Ramos (cell line): ENCODE results near the gene KLHDC3.
"Not testable (repeated sequence)": the region's sequence is repeated elsewhere in the genome, so short reads cannot be mapped to it uniquely, and the experiment has no call there.

Experiments
- in situ Hi-C: fragments of 300-500 bp; cut with MboI; formaldehyde crosslinking; loops from one replicate; pipeline ENCODE4 v1.14.3; 2022; ENCODE audit warnings: low sequenced_read_pairs; ENCODE audit not compliant: unreplicated experiment

KLHDC3 gene

DNA sequence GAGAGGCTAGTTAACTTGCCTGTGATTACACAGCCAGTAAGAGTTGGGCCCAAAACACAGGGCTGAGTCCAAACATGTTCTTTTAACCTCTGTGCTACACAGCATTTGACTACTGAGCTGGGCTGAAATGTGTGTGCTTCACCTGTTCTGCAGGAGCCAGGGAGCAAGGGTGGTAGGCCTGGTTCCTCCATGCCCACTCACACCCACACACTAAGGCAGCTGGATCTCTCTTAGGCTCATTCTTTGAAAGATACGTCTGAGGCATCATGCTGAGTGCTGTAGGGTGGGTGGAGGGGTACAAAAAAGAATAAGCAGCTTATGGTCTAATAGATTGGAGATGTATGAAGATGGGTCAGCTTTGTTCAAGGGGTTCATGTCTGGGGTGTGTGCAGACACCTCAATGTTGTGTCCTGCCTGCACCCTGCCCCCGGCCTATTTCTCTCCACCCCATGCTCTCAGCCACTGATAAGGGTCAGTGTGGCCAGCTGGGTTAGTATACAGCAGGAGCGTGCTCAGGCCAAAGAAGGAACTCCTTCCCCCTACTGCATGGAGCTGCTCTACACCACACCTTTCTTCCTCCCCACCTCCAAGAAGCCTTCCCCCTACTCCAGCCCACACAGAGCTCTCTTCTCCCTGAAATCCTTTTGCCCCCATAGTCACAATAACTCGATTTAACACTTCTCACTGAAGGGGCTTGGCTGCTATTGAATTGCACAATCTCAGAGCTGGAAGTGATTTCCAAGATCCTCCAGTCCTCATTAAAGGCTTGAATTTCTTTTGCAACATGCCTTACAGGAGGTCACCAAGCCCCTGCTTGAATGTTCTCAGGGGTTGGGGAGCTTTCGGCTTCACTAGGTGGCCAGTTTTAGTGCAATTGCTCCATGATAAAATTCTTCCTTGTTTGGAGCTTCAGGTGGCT lies 26.3 kb upstream of the KLHDC3 start:
- in situ Hi-C loops, result no loop called here

DNA sequence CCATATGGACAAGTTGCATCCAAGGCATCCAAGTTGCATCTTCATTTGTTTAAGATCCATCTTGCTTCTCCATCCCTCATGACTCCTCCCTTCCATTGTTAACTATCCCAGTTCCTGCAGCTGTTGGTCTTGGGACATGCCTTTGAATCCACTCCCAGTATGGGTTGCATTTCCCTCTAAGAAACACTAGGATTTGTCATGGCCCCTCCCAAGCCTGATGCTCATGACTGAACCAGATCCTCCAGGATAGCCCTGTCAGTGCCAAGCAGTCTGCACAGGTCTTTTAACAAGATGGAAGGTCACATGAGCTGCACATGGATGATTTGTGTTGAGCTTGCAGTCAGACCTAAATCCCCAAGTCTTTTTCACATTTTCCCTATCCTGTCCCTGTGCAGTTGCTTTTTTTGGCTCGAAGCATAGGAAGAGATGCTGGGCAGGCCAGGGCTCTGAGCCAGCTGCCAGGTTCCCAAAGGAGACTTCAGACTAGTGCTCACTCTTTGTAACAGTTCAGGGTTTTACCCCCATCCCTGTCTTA lies 25.5 kb upstream of the KLHDC3 start:
- in situ Hi-C loops, result no loop called here

DNA sequence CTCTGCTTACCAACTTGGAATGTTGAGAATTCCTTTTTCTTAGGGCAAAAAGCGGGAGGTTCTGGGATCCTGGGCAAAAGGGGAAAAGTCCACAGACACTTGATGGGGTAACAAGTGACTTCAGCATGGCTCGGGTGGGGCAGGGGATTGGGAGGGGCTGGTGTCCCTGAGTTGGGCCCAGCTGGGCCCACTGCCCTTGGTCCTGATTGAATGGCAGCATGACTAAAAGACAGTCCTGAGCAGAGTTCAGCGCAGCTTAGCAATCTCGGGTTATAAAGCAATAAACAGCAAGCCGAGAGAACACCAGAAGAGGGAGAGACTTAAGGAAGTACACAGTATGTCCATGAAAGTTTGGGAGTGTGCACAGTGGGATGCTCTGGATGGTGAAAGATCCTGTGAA lies 24.1 kb upstream of the KLHDC3 start:
- in situ Hi-C loops, result no loop called here

DNA sequence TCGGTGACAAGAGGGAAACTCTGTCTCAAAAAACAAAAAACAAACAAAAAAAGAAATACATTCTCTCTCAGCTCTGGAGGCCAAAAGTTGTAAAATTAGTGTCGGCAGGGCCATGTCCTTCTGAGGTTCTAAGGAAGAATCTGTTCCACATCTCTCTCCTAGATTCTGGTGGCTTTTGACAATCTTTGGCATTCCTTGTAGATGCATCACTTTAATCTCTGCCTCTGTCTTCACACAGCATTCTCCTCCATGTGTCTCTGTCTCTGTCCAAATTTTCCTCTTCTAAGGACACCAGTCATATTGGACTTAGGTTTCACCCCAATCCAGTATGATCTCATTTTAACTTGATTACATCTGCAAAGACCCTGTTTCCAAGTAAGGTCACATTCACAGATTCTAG lies 20.6 kb upstream of the KLHDC3 start:
- in situ Hi-C loops, result no loop called here

DNA sequence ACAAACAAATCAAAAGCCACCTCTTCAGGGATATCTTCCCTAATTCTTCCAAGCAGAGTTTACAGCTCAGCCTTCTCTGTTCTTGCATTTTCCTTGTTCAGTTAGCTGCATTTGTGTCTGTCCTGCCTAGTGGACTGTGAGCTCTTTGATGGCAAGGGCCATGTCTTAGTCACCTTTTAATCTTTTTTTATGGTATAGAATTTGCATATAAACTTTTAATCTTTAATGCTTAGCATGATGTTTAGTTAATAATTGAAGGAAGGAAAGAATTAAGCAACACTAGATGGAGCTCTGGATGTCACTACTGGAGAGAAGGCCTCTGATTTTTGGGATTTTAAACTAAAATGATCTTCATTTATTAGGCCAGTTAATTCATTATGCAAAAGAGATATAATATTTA lies 17.5 kb upstream of the KLHDC3 start:
- in situ Hi-C loops, result no loop called here

DNA sequence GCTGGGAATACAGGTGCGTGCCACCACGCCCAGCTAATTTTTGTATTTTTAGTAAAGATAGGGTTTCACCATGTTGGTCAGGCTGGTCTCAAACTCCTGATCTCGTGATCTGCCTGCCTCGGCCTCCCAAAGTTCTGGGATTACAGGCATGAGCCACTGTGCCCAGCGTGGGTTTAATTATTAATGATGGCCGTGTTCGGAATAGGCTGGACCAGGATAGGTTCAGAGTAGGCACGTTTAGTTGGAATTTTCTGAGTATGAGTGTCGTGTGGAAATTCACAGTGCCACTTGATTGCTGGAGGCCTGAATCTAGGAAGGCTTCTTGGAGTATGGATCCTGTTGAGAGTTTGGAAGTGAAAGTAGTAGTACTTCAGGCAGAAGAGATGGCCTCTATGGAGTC lies 15.8 kb upstream of the KLHDC3 start:
- in situ Hi-C loops, result not testable (repeated sequence)

DNA sequence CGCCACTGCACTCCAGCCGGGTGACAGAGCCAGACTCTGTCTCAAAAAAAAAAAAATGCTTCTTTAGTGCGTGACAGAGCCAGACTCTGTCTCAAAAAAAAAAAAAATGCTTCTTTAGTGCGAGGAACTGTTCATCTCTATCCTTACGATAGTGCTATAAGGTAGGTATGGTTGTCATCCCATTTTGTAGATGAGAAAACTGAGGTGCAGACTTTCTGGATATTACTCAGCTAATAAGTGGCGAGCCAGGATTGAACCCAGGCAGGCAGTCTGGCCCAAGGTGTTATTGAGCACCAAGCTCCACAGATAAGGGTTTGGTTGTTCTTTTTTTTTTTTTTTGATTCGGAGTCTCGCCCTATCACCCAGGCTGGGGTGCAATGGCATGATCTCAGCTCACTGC lies 12.2 kb upstream of the KLHDC3 start:
- in situ Hi-C loops, result no loop called here

DNA sequence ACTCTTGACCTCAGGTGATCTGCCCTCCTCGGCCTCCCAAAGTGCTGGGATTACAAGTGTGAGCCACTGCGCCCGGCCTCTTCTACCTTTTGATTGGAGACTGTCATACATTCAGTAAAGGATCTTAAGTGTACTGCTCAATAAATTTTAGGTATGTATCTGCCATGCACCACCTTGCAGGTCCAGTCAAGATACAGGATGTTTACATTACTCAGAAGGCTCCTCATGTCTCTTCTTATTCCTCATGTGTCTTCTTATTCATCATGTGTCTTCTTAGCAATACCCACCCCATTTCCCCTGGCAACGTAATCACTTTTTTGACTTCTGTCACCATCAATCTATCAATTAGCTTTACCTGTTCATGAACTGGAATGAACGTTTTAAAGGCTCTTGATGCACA lies 8.2 kb upstream of the KLHDC3 start:
- in situ Hi-C loops, result no loop called here

DNA sequence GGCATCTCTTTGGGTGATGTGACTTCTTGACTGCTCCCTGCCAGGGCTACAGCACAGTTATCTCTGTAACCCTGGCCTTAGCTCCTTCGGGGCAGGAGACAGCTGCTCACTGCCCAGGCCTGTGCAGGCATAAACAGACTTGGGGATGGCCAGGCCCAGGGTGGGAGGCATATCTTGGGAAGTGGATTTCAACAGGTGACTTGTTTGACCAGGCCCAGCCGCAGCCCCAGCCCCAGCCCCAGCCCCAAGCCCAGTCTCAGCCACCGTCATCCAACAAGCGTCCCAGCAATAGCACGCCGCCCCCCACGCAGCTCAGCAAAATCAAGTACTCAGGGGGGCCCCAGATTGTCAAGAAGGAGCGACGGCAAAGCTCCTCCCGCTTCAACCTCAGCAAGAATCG lies 7.8 kb upstream of the KLHDC3 start:
- in situ Hi-C loops, result no loop called here

DNA sequence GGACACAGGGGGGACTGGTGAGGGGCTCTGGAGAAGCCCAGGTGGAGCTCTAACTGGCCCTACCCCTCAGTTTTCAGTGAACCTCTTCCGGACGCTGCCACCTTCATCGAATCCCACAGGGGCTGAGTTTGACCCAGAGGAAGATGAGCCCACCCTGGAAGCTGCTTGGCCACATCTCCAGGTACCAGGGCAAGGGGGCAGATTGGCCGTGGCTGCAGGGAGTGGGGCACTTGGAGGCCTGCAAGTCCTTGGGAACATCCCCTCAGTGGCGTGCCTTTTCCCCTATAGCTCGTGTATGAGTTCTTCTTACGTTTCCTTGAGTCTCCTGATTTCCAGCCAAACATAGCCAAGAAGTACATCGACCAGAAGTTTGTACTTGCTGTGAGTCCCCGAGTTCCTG lies 6.9 kb upstream of the KLHDC3 start:
- in situ Hi-C loops, result no loop called here

DNA sequence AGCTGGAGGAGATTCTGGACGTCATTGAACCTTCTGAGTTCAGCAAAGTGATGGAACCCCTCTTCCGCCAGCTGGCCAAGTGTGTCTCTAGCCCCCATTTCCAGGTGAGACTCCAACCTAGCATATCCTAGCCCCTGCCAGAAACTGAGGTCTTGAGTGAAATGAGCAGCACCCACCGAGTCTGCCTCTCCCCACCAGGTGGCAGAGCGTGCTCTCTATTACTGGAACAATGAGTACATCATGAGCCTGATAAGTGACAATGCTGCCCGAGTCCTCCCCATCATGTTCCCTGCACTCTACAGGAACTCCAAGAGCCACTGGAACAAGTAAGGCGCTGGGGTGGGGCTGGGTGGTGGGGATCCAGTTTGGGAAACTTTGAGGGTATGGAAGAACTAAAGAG lies 4.9 kb upstream of the KLHDC3 start:
- in situ Hi-C loops, result no loop called here

DNA sequence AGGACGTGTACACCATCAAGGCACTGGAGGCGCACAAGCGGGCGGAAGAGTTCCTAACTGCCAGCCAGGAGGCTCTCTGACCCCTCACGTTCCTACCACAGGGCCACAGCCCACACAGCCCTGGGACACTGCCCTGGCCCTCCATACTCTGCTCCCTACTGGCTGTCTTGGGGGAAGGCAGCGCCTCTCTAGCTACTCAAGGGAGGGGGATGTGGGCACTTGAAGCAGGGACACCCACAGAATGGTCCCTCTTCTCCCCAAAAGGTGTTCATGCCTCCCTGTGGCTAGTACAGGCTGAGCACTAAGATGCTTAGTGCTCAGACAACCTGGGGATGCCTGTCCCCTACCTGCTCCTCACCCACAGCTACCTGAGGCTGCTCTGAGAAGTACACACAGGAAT lies 2.8 kb upstream of the KLHDC3 start:
- in situ Hi-C loops, result no loop called here

DNA sequence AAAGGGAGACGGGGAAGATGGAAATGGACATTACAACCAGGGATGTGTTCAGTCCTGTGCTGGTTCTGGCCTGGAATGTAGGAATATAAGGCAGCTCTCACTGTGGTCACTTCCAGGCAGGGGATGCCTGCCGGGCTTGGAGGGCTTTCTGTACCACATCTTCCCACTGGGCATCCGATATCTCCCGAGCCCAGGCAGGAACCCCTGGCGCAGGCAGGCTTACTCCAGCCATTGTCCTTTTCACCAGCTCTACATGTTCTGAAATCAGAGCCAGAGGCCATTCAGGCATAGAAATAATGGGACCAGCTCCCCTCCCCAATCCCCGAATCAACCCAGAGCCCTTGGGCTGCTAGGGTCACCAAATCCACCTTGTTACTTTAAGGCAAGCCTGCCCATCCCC lies 1.7 kb upstream of the KLHDC3 start:
- in situ Hi-C loops, result no loop called here

DNA sequence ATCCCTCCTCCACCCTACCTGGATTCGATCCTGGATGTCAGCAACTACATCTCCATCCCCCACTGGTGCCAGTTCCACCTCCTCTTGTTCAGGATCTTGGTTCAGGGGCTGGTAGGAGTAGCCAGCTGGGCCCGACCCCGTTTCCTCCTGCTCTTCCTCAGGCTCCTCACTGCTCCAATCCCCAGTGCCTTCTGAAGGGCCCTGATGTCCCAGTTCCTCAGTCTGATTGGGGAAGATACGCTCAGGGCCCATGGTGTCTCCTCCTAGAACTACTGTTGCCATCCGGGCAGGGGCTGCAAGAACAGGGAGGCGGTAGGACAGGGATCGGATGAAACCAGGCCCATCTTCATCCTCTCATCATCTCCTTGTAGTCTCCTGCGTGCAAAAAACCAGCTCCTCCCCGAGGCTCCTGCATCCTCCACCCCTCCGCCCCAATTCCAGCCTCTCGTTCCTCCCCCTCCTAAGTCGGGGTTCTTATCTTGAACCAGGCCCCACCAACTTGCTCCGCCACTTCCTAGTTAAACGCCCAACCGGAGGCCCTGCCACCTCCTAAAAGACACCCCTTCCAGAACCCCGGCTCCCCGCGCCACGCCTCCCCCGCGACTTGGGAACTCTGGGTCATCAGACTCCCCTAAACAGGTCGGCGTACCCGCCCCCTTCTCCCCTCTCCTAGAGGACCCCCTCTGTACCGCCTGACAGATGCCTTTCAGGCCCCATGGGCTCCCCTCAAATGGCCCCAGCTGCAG lies 779 bp upstream of the KLHDC3 start:
- in situ Hi-C loops, result no loop called here

DNA sequence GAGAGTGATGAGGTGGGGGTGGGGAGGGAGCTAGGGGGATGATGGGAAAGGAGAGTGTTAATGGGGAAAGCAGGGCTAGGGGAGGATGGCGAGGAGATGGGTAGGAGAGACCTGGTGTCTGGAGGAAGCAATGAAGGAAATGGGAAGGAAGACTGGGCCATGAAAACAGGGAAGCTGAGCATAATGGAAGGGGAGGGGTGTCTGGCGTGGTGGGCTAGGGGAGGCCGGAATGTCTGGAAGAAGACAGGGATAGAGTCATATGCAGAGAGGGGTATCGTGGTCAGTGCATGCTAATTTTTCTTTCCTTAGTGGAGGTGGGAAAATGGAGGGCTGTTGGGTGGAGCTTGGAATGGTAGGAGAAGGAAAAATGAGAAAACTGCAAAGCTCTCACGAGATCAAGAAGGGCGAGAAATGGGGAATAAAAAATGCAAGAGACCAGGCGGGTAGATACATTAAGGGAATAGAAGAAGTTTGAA lies 423 bp downstream of the KLHDC3 start:
- in situ Hi-C loops, result no loop called here

DNA sequence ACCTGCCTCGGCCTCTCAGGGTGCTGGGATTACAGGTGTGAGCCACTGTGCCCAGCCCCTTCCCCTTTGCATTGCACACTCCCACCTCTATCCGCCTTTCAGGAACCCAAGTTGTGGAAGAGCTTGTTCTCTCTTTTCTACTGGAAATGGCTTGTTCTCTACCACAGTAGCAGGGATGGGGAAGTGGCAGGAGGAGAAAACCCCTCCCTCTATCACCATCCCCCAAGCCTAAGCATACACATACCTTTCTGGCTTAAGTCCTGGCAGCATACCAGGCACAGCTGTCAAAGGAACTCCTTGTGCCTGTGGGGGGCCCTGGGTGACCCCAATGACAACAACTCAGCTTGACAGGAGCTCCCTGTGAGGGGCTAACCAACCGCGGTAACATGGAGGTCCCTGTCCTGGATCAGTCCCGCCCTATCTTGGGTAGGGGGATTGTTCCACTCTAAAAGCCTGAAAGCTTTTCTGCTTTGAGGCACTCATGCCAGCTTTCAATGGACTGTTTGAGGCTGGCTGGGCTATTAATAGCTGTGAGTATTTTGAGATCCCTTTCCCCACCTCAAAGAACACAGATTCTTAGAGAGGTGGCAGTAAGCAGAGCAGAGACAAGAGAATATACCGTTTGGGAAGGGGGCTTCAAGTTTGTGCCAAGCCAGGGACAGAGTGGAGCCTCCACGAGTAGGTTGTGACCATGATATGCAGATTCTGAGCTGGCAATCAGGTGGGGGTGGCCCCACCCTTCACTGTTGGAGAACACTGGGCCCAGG lies 2.3 kb downstream of the KLHDC3 start:
- in situ Hi-C loops, result no loop called here

DNA sequence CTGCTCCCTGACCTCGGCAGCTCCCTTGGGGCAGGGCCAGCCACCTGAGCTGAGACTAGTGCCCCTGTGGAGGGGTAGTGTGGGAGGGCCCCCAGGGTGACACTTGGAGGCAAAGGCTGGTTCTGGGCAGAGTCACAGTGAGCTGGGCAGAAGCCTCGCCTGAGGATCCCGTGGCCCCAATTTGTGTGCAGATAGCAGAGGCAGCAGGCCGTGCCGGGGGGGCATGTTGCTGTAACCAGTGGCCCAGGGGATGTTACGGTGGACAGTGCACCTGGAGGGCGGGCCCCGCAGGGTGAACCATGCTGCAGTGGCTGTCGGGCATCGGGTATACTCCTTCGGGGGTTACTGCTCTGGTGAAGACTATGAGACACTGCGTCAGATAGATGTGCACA lies 2.9 kb downstream of the KLHDC3 start:
- in situ Hi-C loops, result no loop called here

DNA sequence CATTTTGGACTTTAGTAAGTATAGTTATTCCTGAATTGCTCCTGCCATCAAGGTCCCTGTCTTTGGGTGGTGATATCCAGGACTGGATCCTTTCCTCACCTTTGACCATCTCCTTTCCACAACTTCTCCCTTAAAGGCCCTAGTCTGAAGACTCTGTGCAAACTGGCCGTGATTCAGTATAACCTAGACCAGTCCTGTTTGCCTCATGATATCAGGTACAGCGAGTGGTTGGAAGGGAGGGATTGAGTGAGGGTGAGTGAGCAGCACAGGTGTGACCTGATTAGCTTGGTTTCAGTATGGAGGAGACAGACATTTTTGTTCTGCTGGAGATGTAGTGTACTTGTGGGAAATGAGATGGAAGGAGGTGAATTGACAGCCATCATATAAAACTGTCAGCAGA lies 5.1 kb downstream of the KLHDC3 start:
- in situ Hi-C loops, result no loop called here

DNA sequence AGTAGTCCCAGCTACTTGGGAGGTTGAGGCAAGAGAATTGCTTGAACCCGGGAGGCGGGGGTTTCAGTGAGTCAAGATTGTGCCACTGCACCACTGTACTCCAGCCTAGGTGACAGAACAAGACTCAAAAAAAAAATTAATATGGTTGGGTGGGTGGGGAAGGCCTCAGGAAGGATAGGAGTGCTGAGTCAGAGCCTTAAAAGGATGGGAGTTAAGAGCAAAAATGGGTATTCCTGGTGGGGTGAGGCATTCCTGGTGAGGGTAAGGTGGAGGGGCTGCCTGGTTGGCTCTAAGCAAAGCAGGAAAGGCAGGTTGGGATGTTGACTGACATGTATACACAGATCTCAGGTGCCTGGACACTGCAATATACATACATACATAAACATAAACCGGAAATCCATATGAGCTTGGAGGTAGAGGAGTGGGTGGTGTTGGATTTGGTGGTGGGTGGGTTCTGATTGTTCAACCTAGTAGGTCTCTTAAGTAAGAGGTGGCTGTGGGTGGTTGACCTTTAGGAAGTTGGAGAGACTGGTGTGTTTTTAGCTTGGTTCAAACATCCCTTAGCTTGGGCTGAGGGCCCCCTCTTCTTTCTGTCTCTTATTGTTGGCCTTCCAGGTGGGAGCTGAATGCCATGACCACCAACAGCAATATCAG lies 6.1 kb downstream of the KLHDC3 start:
- in situ Hi-C loops, result no loop called here

DNA sequence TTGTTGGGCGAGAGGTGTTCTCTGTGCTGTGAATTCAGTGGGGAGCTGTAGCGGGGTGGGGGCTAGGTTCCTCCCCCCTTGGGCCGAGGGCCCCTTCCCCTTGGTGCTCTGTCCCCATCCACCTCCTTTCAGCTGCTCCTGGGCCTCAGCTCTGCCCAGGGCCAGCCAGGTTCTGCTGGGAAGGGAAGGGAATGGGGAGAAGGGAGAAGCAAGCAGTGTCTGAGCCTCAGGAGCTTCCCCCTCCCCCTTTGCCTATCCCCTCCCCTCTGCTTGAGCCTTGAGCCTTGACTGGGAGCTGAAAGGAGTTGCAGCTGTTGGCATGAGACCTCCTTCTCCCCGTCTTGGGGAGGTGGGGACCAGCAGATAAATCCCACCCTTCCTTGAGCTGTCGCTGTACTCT lies 6.8 kb downstream of the KLHDC3 start:
- in situ Hi-C loops, result no loop called here
